AG09309 (cell line): ENCODE measurements around the gene MAPT.
A peak's percentile ranks its signal among the peaks of the same experiment; 100 is the strongest.

ENCODE experiments used
- DNase-seq: peaks from one replicate; pipeline ENCODE4 v3.0.0-alpha.2; 2010; ENCODE audit warnings: low read depth
- H3K4me3 ChIP-seq: 2 replicates; pipeline ENCODE4 v1.5.1; 2011; ENCODE audit warnings: mild to moderate bottlenecking, low read depth, low read length, moderate library complexity; ENCODE audit not compliant: control insufficient read depth
- CTCF ChIP-seq: IDR thresholded peaks from 2 replicates; pipeline ENCODE4 v1.5.1; 2011; ENCODE audit warnings: mild to moderate bottlenecking, low read depth, low read length, inconsistent platforms; ENCODE audit not compliant: insufficient read depth, control insufficient read depth; ENCODE audit errors: missing control alignments

MAPT gene

DNA sequence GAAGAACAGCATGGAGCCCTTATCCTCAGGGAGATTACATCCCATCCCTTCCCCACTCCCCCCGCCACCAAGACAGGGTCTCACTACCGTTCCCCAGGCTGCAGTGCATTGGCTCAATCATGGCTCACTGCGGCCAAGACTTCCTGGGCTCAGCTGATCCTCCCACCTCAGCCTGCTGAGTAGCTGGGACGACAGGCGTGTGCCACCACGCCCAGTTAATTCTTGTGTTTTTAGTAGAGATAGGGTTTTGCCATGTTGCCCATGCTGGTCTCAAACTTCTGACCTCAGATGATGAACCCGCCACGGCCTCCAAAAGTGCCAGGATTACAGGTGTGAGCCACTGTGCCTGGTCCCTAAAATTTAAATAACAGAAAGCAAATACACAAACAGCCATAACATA is 153.5 kb downstream of the MAPT start:
- DNase-seq = no peak
- H3K4me3 ChIP-seq = no peak overlapping the region
- no peak for TF ChIP-seq CTCF

GRCh38 chr17:46049656-46050055 is 155.3 kb downstream of the MAPT start:
- no peak for DNase-seq
- no peak overlapping the region for H3K4me3 ChIP-seq
- no peak for TF ChIP-seq CTCF

DNA sequence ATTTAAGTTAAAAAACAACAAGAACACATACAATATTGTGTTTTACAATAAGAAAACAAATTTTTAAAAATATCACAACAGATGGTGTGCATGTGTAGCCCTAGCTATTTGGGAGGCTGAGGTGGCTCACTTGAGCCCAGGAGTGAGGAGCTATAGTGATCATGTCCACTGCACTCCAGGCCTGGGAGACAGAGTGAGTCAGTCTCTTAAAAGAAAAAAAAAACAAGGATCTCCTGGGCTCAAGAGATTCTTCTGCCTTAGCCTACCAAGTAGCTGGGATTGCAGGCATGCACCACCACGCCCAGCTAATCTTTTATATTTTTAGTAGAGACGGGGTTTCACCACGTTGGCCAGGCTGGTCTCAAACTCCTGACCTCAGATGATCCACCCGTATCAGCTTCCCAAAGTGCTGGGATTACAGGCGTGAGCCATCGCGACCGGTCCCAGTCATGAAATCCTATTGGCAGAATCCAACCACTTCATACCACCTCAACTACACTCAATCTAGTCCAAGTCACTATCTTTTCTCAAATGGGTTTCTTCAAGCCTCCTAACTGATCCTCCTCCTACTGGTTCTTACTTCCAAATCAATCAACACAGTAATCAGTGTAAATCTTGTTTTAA is 159.7 kb downstream of the MAPT start:
- DNase-seq = no peak
- TF ChIP-seq CTCF = no peak
- no peak overlapping the region for H3K4me3 ChIP-seq

GRCh38 chr17:46056800-46057304 is 162.5 kb downstream of the MAPT start:
- peak; percentile 34 for DNase-seq

GRCh38 chr17:46057366-46057765 is 163.0 kb downstream of the MAPT start:
- DNase-seq = no peak
- no peak overlapping the region for H3K4me3 ChIP-seq
- no peak for TF ChIP-seq CTCF

More at GRCh38 chr17:46056800-46057304, 162.5 kb downstream of the MAPT start:
- no peak overlapping the region for H3K4me3 ChIP-seq
- no peak for TF ChIP-seq CTCF

DNA sequence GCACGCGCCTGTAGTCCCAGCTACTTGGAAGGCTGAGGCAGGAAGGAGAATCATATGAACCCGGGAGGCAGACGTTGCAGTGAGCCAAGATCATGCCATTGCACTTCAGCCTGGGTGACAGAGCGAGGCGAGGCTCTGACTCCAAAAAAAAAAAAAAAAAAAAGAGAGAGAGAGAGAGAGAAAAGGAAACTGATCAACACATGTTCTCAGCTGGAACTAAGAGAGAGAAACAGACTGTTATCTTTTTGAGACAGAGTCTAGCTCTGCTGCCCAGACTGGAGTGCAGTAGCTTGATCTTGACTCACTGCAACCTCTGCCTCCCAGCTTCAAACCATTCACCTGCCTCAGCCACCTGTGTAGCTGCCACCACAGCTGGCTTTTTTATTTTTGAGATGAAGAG is 165.1 kb downstream of the MAPT start:
- DNase-seq = no peak
- no peak for TF ChIP-seq CTCF

GRCh38 chr17:46060461-46060860 is 166.1 kb downstream of the MAPT start:
- no peak for DNase-seq
- no peak overlapping the region for H3K4me3 ChIP-seq
- no peak for TF ChIP-seq CTCF

More for the DNA sequence above, 165.1 kb downstream of the MAPT start:
- H3K4me3 ChIP-seq = no peak overlapping the region
